Heart left ventricle (tissue), 13 donors: Measurements from ENCODE around the gene CAT.

Source experiments
- POLR2A ChIP-seq, 2 donors: fragments of 450-650 bp; IDR thresholded peaks; one replicate each; pipeline ENCODE4 v1.6.1; 2017; ENCODE audit warnings: antibody characterized with exemption in 2 of 2, mild to moderate bottlenecking in 2 of 2, moderate library complexity in 2 of 2
- TF ChIP-seq, protein P1 (sequence below), 12 donors: fragments of 200-600 bp; sonication (generic) in 4 of 12; IDR thresholded peaks; one replicate each; pipeline versions ENCODE4 v1.5.0 to v1.8.0; 2018 to 2022; ENCODE audit warnings: antibody characterized with exemption in 12 of 12, mild to moderate bottlenecking in 5 of 12
- donor health status: ischemic (EF 13 %, LVEDD 7.1; RV severe dilation, severe dysfunction).
- donor health status: DM: no; HTN: yes; CAD: no.
- donor health status: DM: no; HTN: no; CAD: no.
- donor health status: ischemic (EF 25% LVEDD 6.9; RV normal size, moderate dysfunction).
- donor health status: ischemic (EF 25% LVEDD 5.7; RV mildly dilated, moderate dysfunction).
- donor health status: ischemic (EF 35%, LVEDD 5.7; RV mildly dilated, moderate dysfunction).
- donor health status: nonischemic (EF 11% LVEDD 7.7; RV severe dilation, severe dysfunction).
- donor health status: DM: yes; HTN: yes; CAD: no.
- donor health status: PGD.
- donor health status: ischemic (EF 29% LVEDD 5.4; RV normal size, mild dysfunction).
- donor health status: nonischemic (EF 23%, LVEDD 6.1; RV moderate dilation, normal function).

DNA sequence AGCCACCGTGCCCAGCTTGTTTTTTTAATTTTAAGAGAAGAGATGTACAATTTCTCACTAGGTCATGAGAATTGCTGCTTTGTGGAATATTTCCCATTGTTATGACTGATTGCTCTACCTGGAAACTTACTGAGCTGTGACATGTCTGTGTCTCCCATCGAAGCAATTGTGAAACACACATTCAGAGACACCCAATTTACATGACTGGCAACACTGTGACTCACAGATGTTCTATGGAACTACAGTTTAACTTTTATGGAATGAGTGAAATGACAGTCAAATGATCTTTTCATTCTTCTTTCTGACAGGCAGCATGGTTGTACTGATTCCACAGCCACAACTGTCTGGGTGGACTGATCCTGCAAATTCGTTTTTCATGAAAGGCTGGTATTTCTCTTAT, 42.6 kb downstream of the CAT start:
- TF ChIP-seq, protein P1, sequence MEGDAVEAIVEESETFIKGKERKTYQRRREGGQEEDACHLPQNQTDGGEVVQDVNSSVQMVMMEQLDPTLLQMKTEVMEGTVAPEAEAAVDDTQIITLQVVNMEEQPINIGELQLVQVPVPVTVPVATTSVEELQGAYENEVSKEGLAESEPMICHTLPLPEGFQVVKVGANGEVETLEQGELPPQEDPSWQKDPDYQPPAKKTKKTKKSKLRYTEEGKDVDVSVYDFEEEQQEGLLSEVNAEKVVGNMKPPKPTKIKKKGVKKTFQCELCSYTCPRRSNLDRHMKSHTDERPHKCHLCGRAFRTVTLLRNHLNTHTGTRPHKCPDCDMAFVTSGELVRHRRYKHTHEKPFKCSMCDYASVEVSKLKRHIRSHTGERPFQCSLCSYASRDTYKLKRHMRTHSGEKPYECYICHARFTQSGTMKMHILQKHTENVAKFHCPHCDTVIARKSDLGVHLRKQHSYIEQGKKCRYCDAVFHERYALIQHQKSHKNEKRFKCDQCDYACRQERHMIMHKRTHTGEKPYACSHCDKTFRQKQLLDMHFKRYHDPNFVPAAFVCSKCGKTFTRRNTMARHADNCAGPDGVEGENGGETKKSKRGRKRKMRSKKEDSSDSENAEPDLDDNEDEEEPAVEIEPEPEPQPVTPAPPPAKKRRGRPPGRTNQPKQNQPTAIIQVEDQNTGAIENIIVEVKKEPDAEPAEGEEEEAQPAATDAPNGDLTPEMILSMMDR (IDR thresholded peaks at IDR 0.05), result no peak
- no peak for TF ChIP-seq POLR2A (IDR thresholded peaks at IDR 0.05)
